ENCODE results near the gene SNRPA.
"Not testable (repeated sequence)": the region's sequence is repeated elsewhere in the genome, so short reads cannot be mapped to it uniquely, and the experiment has no call there.

Gene SNRPA

DNA sequence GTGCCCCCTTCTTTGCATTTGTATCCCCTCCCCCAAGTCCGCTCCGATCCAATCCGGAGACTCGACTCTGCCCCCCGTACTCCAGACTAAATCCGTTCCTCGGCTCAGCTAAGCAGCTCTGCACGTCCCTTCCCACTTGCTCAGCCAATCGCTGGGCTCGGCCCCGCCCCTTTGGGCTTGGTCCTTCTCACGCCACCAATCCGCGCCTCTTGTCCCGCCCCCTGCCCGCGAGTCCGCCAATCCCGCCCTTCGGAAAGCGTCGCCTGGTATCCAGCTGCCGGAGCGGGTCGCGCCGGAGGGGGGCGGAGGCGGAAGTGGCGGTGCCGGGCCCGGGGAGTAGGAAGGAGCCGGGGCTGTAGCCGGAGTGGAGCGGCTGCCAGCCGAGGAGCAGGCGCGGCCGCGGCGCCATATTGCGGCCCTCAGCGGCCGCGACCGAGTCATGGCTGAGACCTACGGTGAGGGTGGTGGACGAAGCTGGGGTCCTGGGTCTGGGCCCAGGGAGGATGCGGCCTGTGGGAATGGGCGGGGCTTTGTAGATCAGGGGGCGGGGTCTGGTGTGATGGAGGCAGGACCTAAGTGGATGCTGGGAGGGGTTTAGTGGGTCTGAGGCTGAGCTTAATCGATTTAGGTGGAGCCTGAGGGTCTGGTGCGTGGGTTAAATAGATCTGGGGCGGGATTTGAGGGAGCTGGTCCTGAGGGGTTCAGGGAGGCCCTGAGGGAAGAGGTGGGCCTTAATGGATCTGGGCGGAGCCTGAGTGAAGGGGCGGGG, 27.1 kb downstream of the SNRPA start, which contains the start of gene RAB4B:
RAB4B (plus strand) TSS at position 311 of the 769 bp plus-strand sequence; CDS start at position 440, 129 bp downstream.
- peak within 1 kb of the TSS; percentile 55 for H3K4me3 ChIP-seq (ENCODE audit: low read depth, low read length)
- no peak for TF ChIP-seq CTCF (IDR thresholded peaks at IDR 0.05; ENCODE audit: borderline replicate concordance, insufficient read depth, low read depth, low read length)

- TF ChIP-seq CTCF (IDR thresholded peaks at IDR 0.05; ENCODE audit: borderline replicate concordance, insufficient read depth, low read depth, low read length): no peak
- H3K4me3 ChIP-seq (ENCODE audit: low read depth, low read length): peak overlapping the region; percentile 52
Observed at GRCh38 chr19:40778706-40779284, 27.8 kb downstream of the SNRPA start.

- no peak for TF ChIP-seq CTCF (IDR thresholded peaks at IDR 0.05; ENCODE audit: borderline replicate concordance, insufficient read depth, low read depth, low read length)
- H3K4me3 ChIP-seq (ENCODE audit: low read depth, low read length): no peak overlapping the region
Observed at GRCh38 chr19:40780582-40780981, 29.6 kb downstream of the SNRPA start.

DNA sequence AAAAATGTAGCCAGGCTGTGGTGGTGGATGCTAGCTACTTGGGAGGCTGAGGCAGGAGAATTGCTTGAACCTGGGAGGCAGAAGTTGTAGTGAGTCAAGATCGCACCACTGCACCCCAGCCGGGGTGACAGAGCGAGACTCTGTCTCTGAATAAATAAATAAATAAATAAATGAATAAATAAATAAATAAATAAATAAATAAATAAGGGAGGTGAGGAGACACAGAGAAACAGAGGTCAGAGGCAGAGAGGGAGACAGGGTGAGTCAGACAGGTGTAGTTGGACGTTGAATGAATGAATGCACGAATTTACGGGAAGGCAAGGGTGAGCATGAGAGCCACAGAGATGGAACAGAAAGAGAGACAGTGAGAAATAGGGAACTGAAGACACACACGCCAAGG, 30.1 kb downstream of the SNRPA start:
- TF ChIP-seq CTCF (IDR thresholded peaks at IDR 0.05; ENCODE audit: borderline replicate concordance, insufficient read depth, low read depth, low read length): no peak
- H3K4me3 ChIP-seq (ENCODE audit: low read depth, low read length): no peak overlapping the region

- no peak for TF ChIP-seq CTCF (IDR thresholded peaks at IDR 0.05; ENCODE audit: borderline replicate concordance, insufficient read depth, low read depth, low read length)
- no peak overlapping the region for H3K4me3 ChIP-seq (ENCODE audit: low read depth, low read length)
Observed at GRCh38 chr19:40783711-40784110, 32.7 kb downstream of the SNRPA start.

DNA sequence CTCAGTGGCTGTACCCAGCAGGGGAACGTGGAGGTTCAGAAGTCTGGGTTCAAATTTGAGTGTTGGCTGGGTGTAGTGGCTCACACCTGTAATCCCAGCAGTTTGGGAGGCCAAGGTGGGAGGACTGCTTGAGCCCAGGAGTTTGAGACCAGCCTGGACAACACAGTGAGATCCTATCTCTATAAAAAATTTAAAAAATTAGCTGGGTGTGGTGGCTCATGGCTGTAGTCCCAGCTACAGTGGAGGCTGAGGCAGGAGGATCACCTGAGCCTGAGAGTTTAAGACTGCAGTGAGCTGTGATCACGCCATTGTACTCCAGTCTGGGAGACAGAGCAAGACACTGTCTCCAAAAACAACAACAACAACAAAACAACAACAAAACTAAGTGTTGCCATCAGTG, 33.1 kb downstream of the SNRPA start:
- H3K4me3 ChIP-seq (ENCODE audit: low read depth, low read length): not testable (repeated sequence)

DNA sequence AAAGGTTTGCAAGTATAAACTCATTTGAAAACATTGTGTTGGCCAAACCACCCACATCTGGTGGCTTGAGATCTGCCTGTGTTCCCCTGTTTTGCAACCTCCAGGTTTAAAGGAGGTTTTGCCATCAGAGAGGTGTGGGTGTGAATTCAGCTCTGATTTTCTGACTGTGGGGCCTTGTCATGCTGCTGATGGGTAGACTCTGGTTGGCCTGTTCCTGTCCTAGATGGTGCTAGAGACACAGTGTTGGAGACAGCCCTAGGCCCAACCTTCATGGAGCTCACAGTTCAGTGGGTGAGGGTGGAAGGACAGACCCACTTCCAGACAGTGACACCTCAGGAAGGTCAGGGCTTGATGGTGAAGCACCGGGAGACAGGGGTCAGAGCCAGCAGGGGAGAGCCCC, 34.5 kb downstream of the SNRPA start:
- no peak for TF ChIP-seq CTCF (IDR thresholded peaks at IDR 0.05; ENCODE audit: borderline replicate concordance, insufficient read depth, low read depth, low read length)

More for the DNA sequence above, 34.5 kb downstream of the SNRPA start:
- no peak overlapping the region for H3K4me3 ChIP-seq (ENCODE audit: low read depth, low read length)

Measured in GM12875 (cell line).